Stimulated activated naive B cell treated with anti-CD40 and anti-IgM and Interleukin-4, amounts not matched to agents 10 μg/mL and 1 μg/mL and 100 μg/mL, for 72 hours (primary cell): ENCODE measurements around the gene DAB1.
"Not testable (repeated sequence)": the region's sequence is repeated elsewhere in the genome, so short reads cannot be mapped to it uniquely, and the experiment has no call there.

ENCODE experiments used
- ATAC-seq, 2 donors: fragments of 150-1000 bp; cut with Tn5 transposase; replicated peaks; 2 replicates each; pipeline ENCODE4 v1.10.0; 2021; ENCODE audit warnings: moderate library complexity in 1 of 2
- DNase-seq: peaks from one replicate; pipeline ENCODE4 v3.0.0; 2021
- H3K27ac Mint-ChIP-seq: one replicate; pipeline ENCODE4 v1.8.0; 2022; ENCODE audit warnings: mild to moderate bottlenecking, mixed read lengths
- H3K27me3 Mint-ChIP-seq, 2 donors: one replicate each; pipeline ENCODE4 v1.8.0; 2022; ENCODE audit warnings: mixed read lengths in 2 of 2
- H3K36me3 Mint-ChIP-seq, 2 donors: one replicate each; pipeline ENCODE4 v1.8.0; 2022; ENCODE audit warnings: mixed read lengths in 2 of 2, mild to moderate bottlenecking in 1 of 2
- H3K4me1 Mint-ChIP-seq, 2 donors: one replicate each; pipeline ENCODE4 v1.8.0; 2022; ENCODE audit warnings: mixed read lengths in 2 of 2, mild to moderate bottlenecking in 1 of 2
- H3K4me3 Mint-ChIP-seq, 2 donors: one replicate each; pipeline ENCODE4 v1.8.0; 2022; ENCODE audit warnings: mild to moderate bottlenecking in 2 of 2, mixed read lengths in 2 of 2, moderate library complexity in 1 of 2
- H3K9me3 Mint-ChIP-seq, 2 donors: one replicate each; pipeline ENCODE4 v1.8.0; 2022; ENCODE audit warnings: mixed read lengths in 2 of 2, mild to moderate bottlenecking in 1 of 2

Gene DAB1

GRCh38 chr1:57361516-57361915 lies 62.3 kb downstream of the DAB1 start:
- H3K4me1 Mint-ChIP-seq: no peaks in the 10 kb centered on the region
- peaks cover 0 to 4% of the 10 kb centered on the region in 2 donors for H3K27me3 Mint-ChIP-seq
- H3K9me3 Mint-ChIP-seq: peaks cover 8 to 9% of the 10 kb centered on the region in 2 donors
- no peak overlapping the region for H3K4me3 Mint-ChIP-seq
- ATAC-seq (no peak), DNase-seq (no peak)
- no peak overlapping the region for H3K27ac Mint-ChIP-seq
- no peaks in the 10 kb centered on the region for H3K36me3 Mint-ChIP-seq

- Mint-ChIP-seq H3K4me1 (no peaks in the 10 kb centered on the region), H3K27me3 (peaks cover 0 to 4% of the 10 kb centered on the region in 2 donors), H3K27ac (no peak overlapping the region), H3K4me3 (no peak overlapping the region), H3K9me3 (peaks cover 8 to 9% of the 10 kb centered on the region in 2 donors), H3K36me3 (no peaks in the 10 kb centered on the region)
- ATAC-seq (no peak), DNase-seq (no peak)
Measured at GRCh38 chr1:57360846-57361407, 62.9 kb downstream of the DAB1 start.

- peak; percentile 42 to 45 for ATAC-seq
- no peaks in the 10 kb centered on the region for H3K4me1 Mint-ChIP-seq
- peaks cover 6 to 8% of the 10 kb centered on the region in 2 donors for H3K27me3 Mint-ChIP-seq
- no peaks in the 10 kb centered on the region for H3K36me3 Mint-ChIP-seq
- H3K27ac Mint-ChIP-seq: no peak overlapping the region
- no peak for DNase-seq
- peaks cover 8 to 14% of the 10 kb centered on the region in 2 donors for H3K9me3 Mint-ChIP-seq
- H3K4me3 Mint-ChIP-seq: no peak overlapping the region
Measured at GRCh38 chr1:57357462-57357861, 66.4 kb downstream of the DAB1 start.

GRCh38 chr1:57353654-57354053 lies 70.2 kb downstream of the DAB1 start:
- ATAC-seq (no peak), DNase-seq (no peak)
- H3K4me1 Mint-ChIP-seq: no peaks in the 10 kb centered on the region
- no peaks in the 10 kb centered on the region for H3K36me3 Mint-ChIP-seq
- peaks cover 7 to 11% of the 10 kb centered on the region in 2 donors for H3K9me3 Mint-ChIP-seq
- no peak overlapping the region for H3K4me3 Mint-ChIP-seq
- H3K27me3 Mint-ChIP-seq: peaks cover 6 to 8% of the 10 kb centered on the region in 2 donors
- no peak overlapping the region for H3K27ac Mint-ChIP-seq

- DNase-seq (no peak), ATAC-seq (no peak)
- peaks cover 0 to 5% of the 10 kb centered on the region in 2 donors for H3K9me3 Mint-ChIP-seq
- no peaks in the 10 kb centered on the region for H3K36me3 Mint-ChIP-seq
- peaks cover 6 to 8% of the 10 kb centered on the region in 2 donors for H3K27me3 Mint-ChIP-seq
- H3K4me1 Mint-ChIP-seq: no peaks in the 10 kb centered on the region
- H3K4me3 Mint-ChIP-seq: no peak overlapping the region
- H3K27ac Mint-ChIP-seq: no peak overlapping the region
Measured at GRCh38 chr1:57350610-57351009, 73.2 kb downstream of the DAB1 start.

GRCh38 chr1:57348921-57349320 lies 74.9 kb downstream of the DAB1 start:
- no peaks in the 10 kb centered on the region for H3K9me3 Mint-ChIP-seq
- H3K4me3 Mint-ChIP-seq: no peak overlapping the region
- no peaks in the 10 kb centered on the region for H3K4me1 Mint-ChIP-seq
- ATAC-seq (no peak), DNase-seq (no peak)
- H3K27me3 Mint-ChIP-seq: no peaks in the 10 kb centered on the region
- no peak overlapping the region for H3K27ac Mint-ChIP-seq
- H3K36me3 Mint-ChIP-seq: no peaks in the 10 kb centered on the region

- Mint-ChIP-seq H3K4me3 (no peak overlapping the region), H3K27me3 (no peaks in the 10 kb centered on the region), H3K27ac (no peak overlapping the region), H3K9me3 (peaks cover 0 to 2% of the 10 kb centered on the region in 2 donors), H3K36me3 (no peaks in the 10 kb centered on the region), H3K4me1 (no peaks in the 10 kb centered on the region)
- ATAC-seq: no peak
- no peak for DNase-seq
Measured at GRCh38 chr1:57345916-57346315, 77.9 kb downstream of the DAB1 start.

- no peak for ATAC-seq
Measured at GRCh38 chr1:57344265-57344664, 79.6 kb downstream of the DAB1 start.

GRCh38 chr1:57343298-57343915 lies 80.5 kb downstream of the DAB1 start:
- not testable (repeated sequence) for ATAC-seq, H3K36me3 Mint-ChIP-seq, H3K4me1 Mint-ChIP-seq, H3K27me3 Mint-ChIP-seq, DNase-seq, H3K4me3 Mint-ChIP-seq, H3K9me3 Mint-ChIP-seq, H3K27ac Mint-ChIP-seq

More at GRCh38 chr1:57344265-57344664, 79.6 kb downstream of the DAB1 start:
- Mint-ChIP-seq H3K4me1 (no peaks in the 10 kb centered on the region), H3K36me3 (no peaks in the 10 kb centered on the region), H3K27ac (no peak overlapping the region), H3K4me3 (no peak overlapping the region), H3K9me3 (peaks cover 0 to 2% of the 10 kb centered on the region in 2 donors), H3K27me3 (no peaks in the 10 kb centered on the region)
- DNase-seq: no peak

- no peak for ATAC-seq
- no peaks in the 10 kb centered on the region for H3K36me3 Mint-ChIP-seq
- peaks cover 0 to 2% of the 10 kb centered on the region in 2 donors for H3K9me3 Mint-ChIP-seq
- DNase-seq: no peak
- H3K27ac Mint-ChIP-seq: no peak overlapping the region
- H3K4me1 Mint-ChIP-seq: no peaks in the 10 kb centered on the region
- H3K27me3 Mint-ChIP-seq: peaks cover 0 to 5% of the 10 kb centered on the region in 2 donors
- H3K4me3 Mint-ChIP-seq: no peak overlapping the region
Measured at GRCh38 chr1:57341721-57342120, 82.1 kb downstream of the DAB1 start.

GRCh38 chr1:57340334-57341070 lies 83.4 kb downstream of the DAB1 start:
- Mint-ChIP-seq H3K4me3 (no peak overlapping the region), H3K27ac (no peak overlapping the region), H3K4me1 (no peaks in the 10 kb centered on the region), H3K27me3 (peaks cover 0 to 5% of the 10 kb centered on the region in 2 donors), H3K36me3 (no peaks in the 10 kb centered on the region), H3K9me3 (peaks cover 0 to 2% of the 10 kb centered on the region in 2 donors)
- DNase-seq: no peak
- no peak for ATAC-seq

- H3K27ac Mint-ChIP-seq: no peak overlapping the region
- H3K36me3 Mint-ChIP-seq: no peaks in the 10 kb centered on the region
- ATAC-seq (no peak), DNase-seq (no peak)
- peaks cover 0 to 7% of the 10 kb centered on the region in 2 donors for H3K9me3 Mint-ChIP-seq
- H3K27me3 Mint-ChIP-seq: peaks cover 0 to 5% of the 10 kb centered on the region in 2 donors
- H3K4me3 Mint-ChIP-seq: no peak overlapping the region
- H3K4me1 Mint-ChIP-seq: no peaks in the 10 kb centered on the region
Measured at GRCh38 chr1:57337623-57338022, 86.2 kb downstream of the DAB1 start.

GRCh38 chr1:57336793-57337192 lies 87.1 kb downstream of the DAB1 start:
- no peak overlapping the region for H3K27ac Mint-ChIP-seq
- peaks cover 0 to 5% of the 10 kb centered on the region in 2 donors for H3K27me3 Mint-ChIP-seq
- no peak for DNase-seq

GRCh38 chr1:57331620-57332019 lies 92.2 kb downstream of the DAB1 start:
- ATAC-seq: no peak
- Mint-ChIP-seq H3K9me3 (peaks cover 4 to 8% of the 10 kb centered on the region in 2 donors), H3K27ac (no peak overlapping the region), H3K36me3 (no peaks in the 10 kb centered on the region), H3K4me1 (no peaks in the 10 kb centered on the region), H3K27me3 (no peaks in the 10 kb centered on the region), H3K4me3 (no peak overlapping the region)
- no peak for DNase-seq

More at GRCh38 chr1:57336793-57337192, 87.1 kb downstream of the DAB1 start:
- Mint-ChIP-seq H3K9me3 (peaks cover 0 to 6% of the 10 kb centered on the region in 2 donors), H3K36me3 (no peaks in the 10 kb centered on the region), H3K4me3 (no peak overlapping the region), H3K4me1 (no peaks in the 10 kb centered on the region)
- no peak for ATAC-seq

- Mint-ChIP-seq H3K27ac (no peak overlapping the region), H3K4me3 (no peak overlapping the region), H3K4me1 (no peaks in the 10 kb centered on the region), H3K36me3 (no peaks in the 10 kb centered on the region), H3K9me3 (peaks cover 4 to 8% of the 10 kb centered on the region in 2 donors), H3K27me3 (no peaks in the 10 kb centered on the region)
- DNase-seq (no peak), ATAC-seq (no peak)
Measured at GRCh38 chr1:57329937-57330336, 93.9 kb downstream of the DAB1 start.
